GM21723 (cell line): ENCODE measurements around the gene FAM168A.
"Not testable (repeated sequence)": the region's sequence is repeated elsewhere in the genome, so short reads cannot be mapped to it uniquely, and the experiment has no call there.

ENCODE experiments used
- ATAC-seq: cut with Tn5 transposase; IDR thresholded peaks from one replicate; pipeline ENCODE4 v1.9.1; 2021; ENCODE audit warnings: mild to moderate bottlenecking, moderate library complexity; ENCODE audit not compliant: unreplicated experiment

FAM168A gene

GRCh38 chr11:73436859-73437258, 161.1 kb downstream of the FAM168A start:
- not testable (repeated sequence) for ATAC-seq

GRCh38 chr11:73431396-73431795, 166.5 kb downstream of the FAM168A start:
- no peak for ATAC-seq

GRCh38 chr11:73430326-73430725, 167.6 kb downstream of the FAM168A start:
- ATAC-seq = no peak

- no peak for ATAC-seq
Measured at GRCh38 chr11:73429121-73429750, 168.7 kb downstream of the FAM168A start.

GRCh38 chr11:73428699-73429098, 169.2 kb downstream of the FAM168A start:
- no peak for ATAC-seq

GRCh38 chr11:73428227-73428626, 169.7 kb downstream of the FAM168A start:
- ATAC-seq = no peak

- no peak for ATAC-seq
Measured at GRCh38 chr11:73426219-73426850, 171.6 kb downstream of the FAM168A start.

GRCh38 chr11:73425108-73425507, 172.8 kb downstream of the FAM168A start:
- no peak for ATAC-seq

- no peak for ATAC-seq
Measured at GRCh38 chr11:73423506-73423905, 174.4 kb downstream of the FAM168A start.

GRCh38 chr11:73422886-73423285, 175.0 kb downstream of the FAM168A start:
- no peak for ATAC-seq

GRCh38 chr11:73420136-73420535, 177.8 kb downstream of the FAM168A start:
- ATAC-seq = no peak

- no peak for ATAC-seq
Measured at GRCh38 chr11:73416786-73417185, 181.1 kb downstream of the FAM168A start.

- ATAC-seq = no peak
Measured at GRCh38 chr11:73415854-73416615, 181.9 kb downstream of the FAM168A start.

GRCh38 chr11:73414977-73415651, 182.8 kb downstream of the FAM168A start:
- ATAC-seq = no peak

- no peak for ATAC-seq
Measured at GRCh38 chr11:73413256-73413655, 184.7 kb downstream of the FAM168A start.

- ATAC-seq = no peak
Measured at GRCh38 chr11:73412308-73412707, 185.6 kb downstream of the FAM168A start.

- no peak for ATAC-seq
Measured at GRCh38 chr11:73411031-73411430, 186.9 kb downstream of the FAM168A start.

GRCh38 chr11:73410627-73411026, 187.3 kb downstream of the FAM168A start:
- ATAC-seq = no peak

- ATAC-seq = no peak
Measured at GRCh38 chr11:73409431-73409830, 188.5 kb downstream of the FAM168A start.

GRCh38 chr11:73406619-73407018, 191.3 kb downstream of the FAM168A start:
- no peak for ATAC-seq

- no peak for ATAC-seq
Measured at GRCh38 chr11:73406131-73406530, 191.8 kb downstream of the FAM168A start.

GRCh38 chr11:73405146-73405510, 192.8 kb downstream of the FAM168A start:
- ATAC-seq = no peak
